Left ventricle myocardium inferior (tissue), 1 donor: Measurements from ENCODE around the gene SH2D3C. TPM values are rescaled to one million over a fixed set of nuclear protein-coding genes. Genes with fewer than 3 reads are reported as not detected.

ENCODE experiments used
- DNase-seq: peaks from one replicate; pipeline ENCODE4 v3.0.0-alpha.2; 2020
- H3K27ac ChIP-seq: fragments of 200-600 bp; replicated peaks from 2 replicates; pipeline ENCODE4 v1.8.0; 2021
- H3K27me3 ChIP-seq: fragments of 200-600 bp; 2 replicates; pipeline ENCODE4 v1.8.0; 2021; ENCODE audit warnings: low read depth
- H3K36me3 ChIP-seq: fragments of 200-600 bp; 2 replicates; pipeline ENCODE4 v1.8.0; 2021
- H3K4me1 ChIP-seq: fragments of 200-600 bp; 2 replicates; pipeline ENCODE4 v1.8.0; 2021
- H3K4me3 ChIP-seq: fragments of 200-600 bp; 2 replicates; pipeline ENCODE4 v1.8.0; 2021; ENCODE audit warnings: mild to moderate bottlenecking, moderate library complexity
- H3K9me3 ChIP-seq: fragments of 200-600 bp; replicated peaks from 2 replicates; pipeline ENCODE4 v1.8.0; 2021
- intact Hi-C: fragments of 100-400 bp; cut with micrococcal nuclease; formaldehyde crosslinking; loops from one replicate; pipeline ENCODE4 v1.11.0; 2022
- total RNA-seq: library from RNA; stranded (reverse); fragmentation: NEBNext Ultra II Directional; extraction: Animal tissue kit (Norgen Biotek cat#: 25700); gene quantifications from one replicate; pipeline ENCODE4 v1.2.1, GENCODE V29; 2021
- TF ChIP-seq, protein P1 (sequence below): fragments of 200-600 bp; IDR thresholded peaks from 2 replicates; pipeline ENCODE4 v1.8.0; 2021; ENCODE audit warnings: antibody characterized with exemption, mild to moderate bottlenecking, borderline replicate concordance
- donor health status: DM: no; HTN: yes; CAD: no; lungs with severe emphysema.

The SH2D3C gene
- total RNA-seq, 1 donor from 2014 or later = 18.2 TPM

DNA sequence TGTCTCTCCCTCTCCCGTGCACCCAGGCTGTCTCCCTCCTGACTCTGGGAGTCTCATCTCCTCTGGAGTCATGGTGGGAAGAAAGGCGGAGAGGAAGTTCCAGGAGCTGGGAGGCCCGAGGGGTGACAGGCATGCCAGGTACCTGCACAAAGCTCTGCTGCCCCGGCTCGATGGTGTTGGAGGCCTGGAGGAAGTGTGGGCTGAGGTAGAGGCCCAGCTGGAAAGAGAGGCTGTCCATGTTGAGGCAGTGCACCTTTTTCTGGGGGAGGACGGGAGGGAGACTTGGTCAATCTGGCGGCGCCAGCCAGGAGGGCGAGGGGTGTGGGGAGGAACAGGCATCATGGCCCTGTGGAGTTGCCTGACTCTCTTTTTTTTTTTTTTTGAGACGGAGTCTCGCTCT is 40.1 kb upstream of the SH2D3C start:
- H3K36me3 ChIP-seq = peaks cover 93% of the 10 kb centered on the region
- TF ChIP-seq, protein P1, sequence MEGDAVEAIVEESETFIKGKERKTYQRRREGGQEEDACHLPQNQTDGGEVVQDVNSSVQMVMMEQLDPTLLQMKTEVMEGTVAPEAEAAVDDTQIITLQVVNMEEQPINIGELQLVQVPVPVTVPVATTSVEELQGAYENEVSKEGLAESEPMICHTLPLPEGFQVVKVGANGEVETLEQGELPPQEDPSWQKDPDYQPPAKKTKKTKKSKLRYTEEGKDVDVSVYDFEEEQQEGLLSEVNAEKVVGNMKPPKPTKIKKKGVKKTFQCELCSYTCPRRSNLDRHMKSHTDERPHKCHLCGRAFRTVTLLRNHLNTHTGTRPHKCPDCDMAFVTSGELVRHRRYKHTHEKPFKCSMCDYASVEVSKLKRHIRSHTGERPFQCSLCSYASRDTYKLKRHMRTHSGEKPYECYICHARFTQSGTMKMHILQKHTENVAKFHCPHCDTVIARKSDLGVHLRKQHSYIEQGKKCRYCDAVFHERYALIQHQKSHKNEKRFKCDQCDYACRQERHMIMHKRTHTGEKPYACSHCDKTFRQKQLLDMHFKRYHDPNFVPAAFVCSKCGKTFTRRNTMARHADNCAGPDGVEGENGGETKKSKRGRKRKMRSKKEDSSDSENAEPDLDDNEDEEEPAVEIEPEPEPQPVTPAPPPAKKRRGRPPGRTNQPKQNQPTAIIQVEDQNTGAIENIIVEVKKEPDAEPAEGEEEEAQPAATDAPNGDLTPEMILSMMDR = no peak
- H3K27ac ChIP-seq = peak overlapping the region; percentile 50
- peaks cover 36% of the 10 kb centered on the region for H3K4me1 ChIP-seq
- intact Hi-C loops = no loop called here
- H3K9me3 ChIP-seq = no peaks in the 10 kb centered on the region
- no peaks in the 10 kb centered on the region for H3K27me3 ChIP-seq
- no peak for DNase-seq
- H3K4me3 ChIP-seq = no peak overlapping the region

DNA sequence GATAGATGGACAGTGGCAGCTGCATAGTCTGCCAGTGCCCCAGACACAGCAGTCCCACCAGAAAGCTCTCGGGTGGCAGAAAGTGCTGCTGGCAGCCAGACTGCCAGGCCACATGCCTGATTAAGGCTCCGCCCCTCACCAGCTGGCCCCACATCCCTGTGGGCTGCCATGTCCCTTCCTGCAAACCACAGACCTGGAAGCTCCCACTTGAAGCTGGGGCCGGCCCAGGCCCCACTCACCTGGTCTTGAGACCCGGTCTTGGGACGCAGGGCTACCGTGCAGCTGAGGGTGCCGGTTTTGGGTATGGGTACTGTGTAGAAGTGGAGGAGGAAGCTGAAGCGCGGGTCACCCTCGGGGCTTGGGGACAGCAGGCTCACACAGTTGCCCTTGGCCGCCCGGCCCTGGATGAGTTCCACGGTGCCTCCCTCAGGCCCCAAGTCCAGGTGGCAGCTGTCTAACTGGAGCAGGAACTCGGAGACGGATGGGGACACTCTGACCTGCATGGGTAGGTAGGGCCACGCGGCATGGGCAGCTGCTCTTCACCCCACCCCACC is 39.5 kb upstream of the SH2D3C start:
- H3K36me3 ChIP-seq = peaks cover 96% of the 10 kb centered on the region
- no peak overlapping the region for H3K4me3 ChIP-seq
- H3K4me1 ChIP-seq = peaks cover 36% of the 10 kb centered on the region
- TF ChIP-seq, protein P1 = no peak
- H3K27ac ChIP-seq = peak overlapping the region; percentile 50
- no peak for DNase-seq
- no peaks in the 10 kb centered on the region for H3K9me3 ChIP-seq
- H3K27me3 ChIP-seq = no peaks in the 10 kb centered on the region
- intact Hi-C loops = no loop called here

DNA sequence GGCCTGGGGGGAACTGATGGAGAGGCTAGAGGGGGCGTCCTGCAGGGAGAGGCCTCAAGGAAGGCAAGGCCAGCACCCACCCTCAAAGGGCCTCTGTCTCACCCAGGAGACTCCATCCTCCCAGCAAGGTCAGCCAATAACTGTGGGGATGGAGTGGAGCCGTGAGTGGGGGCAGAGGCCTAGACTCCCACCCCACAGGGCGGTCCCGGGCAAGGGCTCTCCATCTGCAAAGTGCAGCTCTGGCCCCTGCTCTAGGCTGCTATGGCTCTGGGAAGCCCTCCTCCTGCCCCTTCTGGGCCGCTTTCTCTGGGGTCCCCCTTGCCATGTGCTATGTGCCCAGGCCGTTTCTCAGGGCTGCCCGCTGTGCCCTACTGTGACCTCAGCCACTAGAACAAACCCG is 38.3 kb upstream of the SH2D3C start:
- Histone ChIP-seq H3K27ac (peak overlapping the region; percentile 44), H3K9me3 (no peaks in the 10 kb centered on the region), H3K4me1 (peaks cover 36% of the 10 kb centered on the region), H3K4me3 (no peak overlapping the region), H3K36me3 (peaks cover 94% of the 10 kb centered on the region), H3K27me3 (no peaks in the 10 kb centered on the region)
- TF ChIP-seq, protein P1 = no peak
- no peak for DNase-seq
- intact Hi-C loops = no loop called here

DNA sequence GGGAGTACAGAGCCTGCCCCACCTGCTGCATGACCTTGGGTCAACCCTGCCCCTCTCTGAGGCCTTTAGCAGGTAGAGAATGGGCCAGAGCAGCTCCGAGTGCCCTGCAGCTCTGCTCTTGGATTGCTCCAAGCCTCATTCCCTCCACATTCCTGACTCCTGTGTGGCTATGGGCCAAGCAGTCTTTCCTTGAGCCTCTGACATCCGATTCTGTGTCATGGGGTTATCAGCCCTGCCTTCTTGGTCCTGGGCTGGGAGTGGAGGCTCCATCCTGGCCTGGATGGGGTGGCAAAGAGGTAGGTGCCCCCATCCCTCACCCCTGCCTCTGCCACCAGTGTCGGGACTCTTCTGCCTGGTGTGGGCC is 37.9 kb upstream of the SH2D3C start:
- no peak for DNase-seq
- TF ChIP-seq, protein P1 = no peak
- Histone ChIP-seq H3K27ac (peak overlapping the region; percentile 44), H3K27me3 (no peaks in the 10 kb centered on the region), H3K4me1 (peaks cover 36% of the 10 kb centered on the region), H3K4me3 (no peak overlapping the region), H3K9me3 (no peaks in the 10 kb centered on the region), H3K36me3 (peaks cover 92% of the 10 kb centered on the region)
- intact Hi-C loops = no loop called here

DNA sequence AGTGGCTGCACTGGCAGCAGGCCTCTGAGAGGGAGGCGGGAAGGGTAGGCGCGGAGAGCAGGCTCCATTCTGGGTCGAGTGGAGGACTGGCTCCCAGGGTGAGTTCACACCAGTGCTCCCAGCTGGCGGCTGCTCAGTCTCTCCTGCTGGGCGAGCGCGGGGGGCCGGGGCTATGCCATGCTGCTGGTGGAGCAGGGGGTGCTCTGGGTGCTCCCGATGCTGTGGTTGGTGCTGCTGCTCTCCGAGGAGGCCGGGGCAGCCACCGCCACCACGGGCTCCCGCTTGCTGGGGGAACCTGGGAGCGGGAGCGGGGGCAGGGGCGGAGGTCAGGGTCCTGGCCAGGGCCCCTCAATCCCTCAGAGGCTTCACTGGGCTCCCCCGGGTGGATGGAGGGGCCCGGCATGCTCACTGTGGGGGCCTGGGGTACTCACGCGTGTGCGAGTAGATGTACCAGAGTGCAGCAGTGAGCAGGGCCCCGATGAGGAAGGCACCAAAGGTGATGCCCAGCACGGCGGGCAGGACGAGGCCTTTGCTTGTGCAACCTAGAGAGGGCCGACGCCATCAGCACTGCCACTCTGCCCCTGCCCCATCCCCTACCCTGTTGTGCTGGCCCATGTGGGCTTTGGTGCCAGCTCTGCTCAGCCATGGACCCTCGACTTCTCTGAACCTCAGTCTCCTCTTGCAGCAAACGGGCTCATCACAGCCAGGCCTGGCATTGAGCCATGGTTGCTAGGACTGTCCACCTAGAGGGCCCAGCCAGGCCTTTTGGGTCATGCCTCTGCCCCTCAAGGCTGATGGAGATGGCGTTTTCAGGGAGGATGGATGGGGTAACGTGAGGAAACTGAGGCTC is 37.3 kb upstream of the SH2D3C start:
- peak overlapping the region; percentile 12 for H3K27ac ChIP-seq
- peaks cover 86% of the 10 kb centered on the region for H3K36me3 ChIP-seq
- H3K9me3 ChIP-seq = no peaks in the 10 kb centered on the region
- H3K4me1 ChIP-seq = peaks cover 36% of the 10 kb centered on the region
- intact Hi-C loops = no loop called here
- no peak overlapping the region for H3K4me3 ChIP-seq
- no peak for DNase-seq
- no peaks in the 10 kb centered on the region for H3K27me3 ChIP-seq
- TF ChIP-seq, protein P1 = no peak
